ENCODE results near the gene POLR1C.

- TF ChIP-seq, protein P1, sequence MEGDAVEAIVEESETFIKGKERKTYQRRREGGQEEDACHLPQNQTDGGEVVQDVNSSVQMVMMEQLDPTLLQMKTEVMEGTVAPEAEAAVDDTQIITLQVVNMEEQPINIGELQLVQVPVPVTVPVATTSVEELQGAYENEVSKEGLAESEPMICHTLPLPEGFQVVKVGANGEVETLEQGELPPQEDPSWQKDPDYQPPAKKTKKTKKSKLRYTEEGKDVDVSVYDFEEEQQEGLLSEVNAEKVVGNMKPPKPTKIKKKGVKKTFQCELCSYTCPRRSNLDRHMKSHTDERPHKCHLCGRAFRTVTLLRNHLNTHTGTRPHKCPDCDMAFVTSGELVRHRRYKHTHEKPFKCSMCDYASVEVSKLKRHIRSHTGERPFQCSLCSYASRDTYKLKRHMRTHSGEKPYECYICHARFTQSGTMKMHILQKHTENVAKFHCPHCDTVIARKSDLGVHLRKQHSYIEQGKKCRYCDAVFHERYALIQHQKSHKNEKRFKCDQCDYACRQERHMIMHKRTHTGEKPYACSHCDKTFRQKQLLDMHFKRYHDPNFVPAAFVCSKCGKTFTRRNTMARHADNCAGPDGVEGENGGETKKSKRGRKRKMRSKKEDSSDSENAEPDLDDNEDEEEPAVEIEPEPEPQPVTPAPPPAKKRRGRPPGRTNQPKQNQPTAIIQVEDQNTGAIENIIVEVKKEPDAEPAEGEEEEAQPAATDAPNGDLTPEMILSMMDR (IDR thresholded peaks at IDR 0.05; ENCODE audit: low read length): no peak
- TF ChIP-seq EZH2 (optimal IDR thresholded peaks at IDR 0.05; ENCODE audit: low read depth, low read length) (no peak), EZH2phosphoT487 (IDR thresholded peaks at IDR 0.05; ENCODE audit: low read length) (no peak)
Observed at GRCh38 chr6:43468240-43468639, 48.6 kb upstream of the POLR1C start.
